Suprapubic skin (tissue), 4 donors: Measurements from ENCODE around the gene KRTAP22-2.

Experiments used
- CTCF ChIP-seq, 2 donors: fragments of 200-600 bp in 1 of 2; fragments of 450-650 bp in 1 of 2; sonication (generic) in 1 of 2; IDR thresholded peaks; one replicate each; pipeline ENCODE4 v1.5.1; 2016 to 2019; ENCODE audit warnings: antibody characterized with exemption in 2 of 2, mild to moderate bottlenecking in 1 of 2, moderate library complexity in 1 of 2
- EP300 ChIP-seq: sonication (generic); formaldehyde crosslinking; IDR thresholded peaks from one replicate; pipeline ENCODE4 v1.6.1; 2017; ENCODE audit warnings: antibody characterized with exemption
- POLR2A ChIP-seq, 2 donors: fragments of 450-650 bp; IDR thresholded peaks; one replicate each; pipeline ENCODE4 v1.6.1; 2017; ENCODE audit warnings: antibody characterized with exemption in 2 of 2, mild to moderate bottlenecking in 2 of 2, moderate library complexity in 2 of 2
- POLR2AphosphoS5 ChIP-seq, 3 donors: sonication (generic); formaldehyde crosslinking; IDR thresholded peaks; one replicate each; pipeline ENCODE4 v1.6.1; 2017; ENCODE audit warnings: antibody characterized with exemption in 3 of 3

- TF ChIP-seq CTCF (IDR thresholded peaks at IDR 0.05) (no peak), EP300 (no peak), POLR2AphosphoS5 (IDR thresholded peaks at IDR 0.05) (no peak), POLR2A (IDR thresholded peaks at IDR 0.05) (no peak)
Measured at GRCh38 chr21:30592140-30592539, 1.9 kb upstream of the KRTAP22-2 start, which contains the start of gene KRTAP6-3.
